Mammary epithelial cell (primary cell): ENCODE data around the gene JTB.

Experiments used
- EZH2 ChIP-seq: IDR thresholded peaks from 2 replicates; pipeline ENCODE4 v1.6.1; 2012; ENCODE audit warnings: low read length, inconsistent platforms, borderline replicate concordance
- TF ChIP-seq, protein P1 (sequence below), 2 donors: IDR thresholded peaks in 1 of 2; conservative IDR thresholded peaks in 1 of 2; 2 replicates each; pipeline ENCODE4 v1.5.1; 2011 to 2012; ENCODE audit warnings: inconsistent platforms in 2 of 2, low read length in 2 of 2, mild to moderate bottlenecking in 2 of 2, control low read depth in 1 of 2, low read depth in 1 of 2; ENCODE audit not compliant: insufficient read depth in 1 of 2; ENCODE audit errors: extremely low read depth in 1 of 2

DNA sequence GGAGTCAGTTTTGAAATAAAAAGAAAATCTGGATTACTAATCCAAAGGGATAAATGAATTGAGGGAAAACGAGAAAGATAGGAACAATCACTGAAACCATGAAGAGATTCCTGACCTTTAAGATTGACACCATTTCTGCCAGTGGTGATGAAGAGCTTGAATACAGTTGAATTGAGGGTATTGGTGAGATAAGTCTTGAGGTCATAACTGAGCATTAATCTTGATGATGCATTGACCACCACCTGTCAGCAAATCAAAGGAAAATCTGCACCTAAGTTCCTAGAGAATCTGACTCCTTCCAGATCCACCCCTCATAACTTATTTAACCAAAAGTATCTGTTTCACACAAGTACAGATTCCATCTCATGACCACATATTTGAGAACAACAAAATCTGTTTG, 34.7 kb upstream of the JTB start:
- TF ChIP-seq, protein P1, sequence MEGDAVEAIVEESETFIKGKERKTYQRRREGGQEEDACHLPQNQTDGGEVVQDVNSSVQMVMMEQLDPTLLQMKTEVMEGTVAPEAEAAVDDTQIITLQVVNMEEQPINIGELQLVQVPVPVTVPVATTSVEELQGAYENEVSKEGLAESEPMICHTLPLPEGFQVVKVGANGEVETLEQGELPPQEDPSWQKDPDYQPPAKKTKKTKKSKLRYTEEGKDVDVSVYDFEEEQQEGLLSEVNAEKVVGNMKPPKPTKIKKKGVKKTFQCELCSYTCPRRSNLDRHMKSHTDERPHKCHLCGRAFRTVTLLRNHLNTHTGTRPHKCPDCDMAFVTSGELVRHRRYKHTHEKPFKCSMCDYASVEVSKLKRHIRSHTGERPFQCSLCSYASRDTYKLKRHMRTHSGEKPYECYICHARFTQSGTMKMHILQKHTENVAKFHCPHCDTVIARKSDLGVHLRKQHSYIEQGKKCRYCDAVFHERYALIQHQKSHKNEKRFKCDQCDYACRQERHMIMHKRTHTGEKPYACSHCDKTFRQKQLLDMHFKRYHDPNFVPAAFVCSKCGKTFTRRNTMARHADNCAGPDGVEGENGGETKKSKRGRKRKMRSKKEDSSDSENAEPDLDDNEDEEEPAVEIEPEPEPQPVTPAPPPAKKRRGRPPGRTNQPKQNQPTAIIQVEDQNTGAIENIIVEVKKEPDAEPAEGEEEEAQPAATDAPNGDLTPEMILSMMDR (conservative IDR thresholded peaks at IDR 0.05 in 1 of 2, IDR thresholded peaks at IDR 0.05 in 1 of 2; ENCODE audit: extremely low read depth in 1 of 2, insufficient read depth in 1 of 2, low read depth in 1 of 2, low read length in 2 of 2), result no peak
- no peak for TF ChIP-seq EZH2
